Ascending aorta (tissue), 2 donors: ENCODE data around the gene PHF2. TPM values are rescaled to one million over a fixed set of nuclear protein-coding genes. Genes with fewer than 3 reads are reported as not detected.

Experiments
- DNase-seq, 2 donors: peaks; one replicate each; pipeline ENCODE4 v3.0.0-alpha.2; 2019; ENCODE audit warnings: low spot score in 2 of 2
- H3K27ac ChIP-seq, 2 donors: fragments of 200-600 bp; sonication (generic); one replicate each; pipeline ENCODE4 v1.5.1; 2016 to 2017; ENCODE audit warnings: mild to moderate bottlenecking in 1 of 2
- H3K27me3 ChIP-seq: fragments of 200-600 bp; sonication (generic); one replicate; pipeline ENCODE4 v1.5.1; 2017
- H3K36me3 ChIP-seq, 2 donors: fragments of 200-600 bp; sonication (generic); one replicate each; pipeline ENCODE4 v1.5.1; 2016
- H3K4me1 ChIP-seq, 2 donors: fragments of 200-600 bp; sonication (generic); one replicate each; pipeline ENCODE4 v1.5.1; 2016 to 2017; ENCODE audit warnings: mild to moderate bottlenecking in 1 of 2
- H3K4me3 ChIP-seq, 2 donors: fragments of 200-600 bp; sonication (generic); one replicate each; pipeline ENCODE4 v1.5.1; 2016 to 2017; ENCODE audit warnings: mild to moderate bottlenecking in 1 of 2
- H3K9me3 ChIP-seq, 2 donors: fragments of 200-600 bp; sonication (generic); one replicate each; pipeline ENCODE4 v1.5.1; 2016
- intact Hi-C: fragments of 100-400 bp; cut with DNase I; formaldehyde crosslinking; loops from one replicate; pipeline ENCODE4 v1.15.1; 2023
- total RNA-seq: library from RNA; depleted of rRNA; stranded (reverse); fragments of >200 nt; gene quantifications from one replicate; pipeline ENCODE4 v1.1.0, GENCODE V29; 2016
- TF ChIP-seq, protein P1 (sequence below), 3 experiments: fragments of 200-600 bp in 2 of 3; fragments of 450-650 bp in 1 of 3; sonication (generic) in 2 of 3; IDR thresholded peaks; one replicate each; pipeline ENCODE4 v1.5.1; 2016 to 2019; ENCODE audit warnings: antibody characterized with exemption in 3 of 3, mild to moderate bottlenecking in 1 of 3, moderate library complexity in 1 of 3

The PHF2 gene
- total RNA-seq, 1 donor from 2014 or later: 45.1 TPM

DNA sequence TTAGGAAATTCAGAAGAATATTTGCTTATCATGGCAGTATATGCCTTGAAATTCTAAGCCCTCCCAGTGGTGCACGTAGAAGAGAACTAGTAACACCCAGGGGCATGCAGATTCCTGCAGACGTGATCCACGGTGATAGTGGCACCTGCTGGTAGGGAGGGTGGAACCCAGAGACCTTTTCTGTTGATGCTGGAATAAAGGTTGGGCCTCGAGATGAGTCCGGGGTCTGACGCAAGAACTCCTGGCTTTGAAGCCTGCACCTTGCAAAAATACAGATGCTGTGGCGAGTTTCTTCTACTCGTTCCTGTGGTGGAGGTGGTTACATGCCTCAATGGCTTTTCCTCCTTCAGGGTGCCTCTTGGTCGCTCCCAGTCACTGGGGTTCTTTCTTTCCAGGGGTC is 39.5 kb upstream of the PHF2 start:
- H3K27me3 ChIP-seq: no peaks in the 10 kb centered on the region
- no peaks in the 10 kb centered on the region for H3K9me3 ChIP-seq
- H3K4me3 ChIP-seq: no peak overlapping the region
- H3K27ac ChIP-seq: no peak overlapping the region
- peaks cover 3 to 42% of the 10 kb centered on the region in 2 donors for H3K36me3 ChIP-seq
- DNase-seq: no peak
- intact Hi-C loops: no loop called here
- peaks cover 0 to 9% of the 10 kb centered on the region in 2 donors for H3K4me1 ChIP-seq
- TF ChIP-seq, protein P1, sequence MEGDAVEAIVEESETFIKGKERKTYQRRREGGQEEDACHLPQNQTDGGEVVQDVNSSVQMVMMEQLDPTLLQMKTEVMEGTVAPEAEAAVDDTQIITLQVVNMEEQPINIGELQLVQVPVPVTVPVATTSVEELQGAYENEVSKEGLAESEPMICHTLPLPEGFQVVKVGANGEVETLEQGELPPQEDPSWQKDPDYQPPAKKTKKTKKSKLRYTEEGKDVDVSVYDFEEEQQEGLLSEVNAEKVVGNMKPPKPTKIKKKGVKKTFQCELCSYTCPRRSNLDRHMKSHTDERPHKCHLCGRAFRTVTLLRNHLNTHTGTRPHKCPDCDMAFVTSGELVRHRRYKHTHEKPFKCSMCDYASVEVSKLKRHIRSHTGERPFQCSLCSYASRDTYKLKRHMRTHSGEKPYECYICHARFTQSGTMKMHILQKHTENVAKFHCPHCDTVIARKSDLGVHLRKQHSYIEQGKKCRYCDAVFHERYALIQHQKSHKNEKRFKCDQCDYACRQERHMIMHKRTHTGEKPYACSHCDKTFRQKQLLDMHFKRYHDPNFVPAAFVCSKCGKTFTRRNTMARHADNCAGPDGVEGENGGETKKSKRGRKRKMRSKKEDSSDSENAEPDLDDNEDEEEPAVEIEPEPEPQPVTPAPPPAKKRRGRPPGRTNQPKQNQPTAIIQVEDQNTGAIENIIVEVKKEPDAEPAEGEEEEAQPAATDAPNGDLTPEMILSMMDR (IDR thresholded peaks at IDR 0.05): no peak

DNA sequence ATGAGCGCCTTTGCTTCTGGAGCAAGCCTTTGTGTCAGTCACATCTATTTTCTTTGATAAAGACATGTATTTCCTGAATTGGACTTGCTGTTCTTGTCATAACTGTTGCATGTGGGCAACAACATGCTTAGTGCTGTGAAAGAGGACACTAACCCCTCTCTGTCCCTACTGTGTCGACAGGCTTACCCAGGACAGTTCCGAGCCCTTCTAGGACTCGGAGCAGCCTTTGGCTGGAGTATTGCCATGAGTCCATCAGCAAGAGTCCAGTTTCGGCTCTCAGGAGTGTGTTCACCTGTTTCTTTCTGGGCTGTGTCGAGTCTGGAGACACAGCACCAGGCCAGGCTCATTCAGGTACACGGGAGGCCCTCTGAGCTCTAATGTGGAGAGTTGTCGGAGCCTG is 36.1 kb upstream of the PHF2 start:
- TF ChIP-seq, protein P1 (IDR thresholded peaks at IDR 0.05): no peak
- no peak for DNase-seq
- Histone ChIP-seq H3K9me3 (no peaks in the 10 kb centered on the region), H3K4me3 (no peak overlapping the region), H3K4me1 (peaks cover 0 to 7% of the 10 kb centered on the region in 2 donors), H3K36me3 (peaks cover 17 to 45% of the 10 kb centered on the region in 2 donors), H3K27me3 (no peaks in the 10 kb centered on the region), H3K27ac (no peak overlapping the region)
- intact Hi-C loops: no loop called here

DNA sequence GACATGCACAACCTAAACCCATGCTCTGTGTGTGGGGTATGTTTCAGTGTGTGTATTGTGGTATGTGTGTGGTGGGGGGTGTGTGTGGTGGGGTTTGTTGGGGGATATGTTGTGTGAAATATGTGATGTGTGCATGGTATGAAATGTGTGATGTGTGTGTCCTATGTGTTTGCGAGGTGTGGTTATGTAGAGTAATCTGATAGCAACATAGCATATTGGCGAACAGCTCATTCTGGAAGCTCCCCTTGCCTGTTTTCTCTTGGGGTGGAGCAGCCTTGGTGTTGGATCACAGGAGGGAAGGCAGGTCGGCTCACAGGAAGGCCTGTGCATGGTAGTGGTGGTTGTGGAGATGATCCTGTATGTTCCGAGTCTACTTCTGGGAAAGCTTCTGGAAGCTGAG is 35.4 kb upstream of the PHF2 start:
- no peaks in the 10 kb centered on the region for H3K9me3 ChIP-seq
- H3K36me3 ChIP-seq: peaks cover 17 to 41% of the 10 kb centered on the region in 2 donors
- H3K4me1 ChIP-seq: peaks cover 0 to 7% of the 10 kb centered on the region in 2 donors
- DNase-seq: no peak
- no peaks in the 10 kb centered on the region for H3K27me3 ChIP-seq
- no peak overlapping the region for H3K4me3 ChIP-seq
- TF ChIP-seq, protein P1 (IDR thresholded peaks at IDR 0.05): no peak
- no peak overlapping the region for H3K27ac ChIP-seq
- intact Hi-C loops: no loop called here

DNA sequence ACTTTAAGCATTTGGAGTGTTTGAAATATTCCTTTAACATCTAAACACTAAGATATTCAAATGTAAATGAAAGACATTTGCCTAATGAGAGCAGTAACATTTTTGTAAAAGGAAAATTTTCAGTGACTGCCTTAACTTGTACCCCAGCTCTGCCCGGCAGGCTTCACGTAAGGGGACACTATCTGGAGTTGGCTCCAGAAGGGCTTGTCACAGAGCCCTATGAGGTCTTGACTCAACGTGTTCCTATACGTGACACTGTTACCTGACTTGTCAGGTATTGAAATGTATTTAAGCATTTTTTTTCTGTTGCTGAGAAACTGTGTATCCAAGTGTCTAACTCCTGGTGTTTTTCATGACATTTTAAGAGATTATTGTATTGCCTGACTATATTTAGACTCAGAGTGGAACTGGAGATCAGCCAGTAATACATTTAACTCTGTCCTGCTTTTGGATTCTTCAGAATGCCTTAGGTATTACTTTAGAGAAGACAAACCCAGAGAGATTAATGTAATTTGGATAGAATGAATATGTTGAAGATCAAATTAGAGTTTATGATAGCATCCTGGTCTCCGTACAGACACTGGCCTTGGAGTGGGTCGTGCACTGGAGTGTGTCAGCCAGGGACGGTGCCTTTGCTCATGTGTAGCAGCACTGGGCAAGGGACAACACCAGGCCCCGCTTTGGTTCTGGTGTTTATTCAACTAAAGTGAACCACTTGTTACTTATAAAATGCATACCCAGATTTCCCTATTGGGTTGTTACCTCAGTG is 34.6 kb upstream of the PHF2 start:
- DNase-seq: no peak
- Histone ChIP-seq H3K27me3 (no peaks in the 10 kb centered on the region), H3K4me1 (peaks cover 0 to 7% of the 10 kb centered on the region in 2 donors), H3K36me3 (peaks cover 15 to 43% of the 10 kb centered on the region in 2 donors), H3K9me3 (no peaks in the 10 kb centered on the region), H3K4me3 (no peak overlapping the region), H3K27ac (peak overlapping the region in 1 of 2 donors; percentile 3)
- intact Hi-C loops: no loop called here
- TF ChIP-seq, protein P1 (IDR thresholded peaks at IDR 0.05): no peak

DNA sequence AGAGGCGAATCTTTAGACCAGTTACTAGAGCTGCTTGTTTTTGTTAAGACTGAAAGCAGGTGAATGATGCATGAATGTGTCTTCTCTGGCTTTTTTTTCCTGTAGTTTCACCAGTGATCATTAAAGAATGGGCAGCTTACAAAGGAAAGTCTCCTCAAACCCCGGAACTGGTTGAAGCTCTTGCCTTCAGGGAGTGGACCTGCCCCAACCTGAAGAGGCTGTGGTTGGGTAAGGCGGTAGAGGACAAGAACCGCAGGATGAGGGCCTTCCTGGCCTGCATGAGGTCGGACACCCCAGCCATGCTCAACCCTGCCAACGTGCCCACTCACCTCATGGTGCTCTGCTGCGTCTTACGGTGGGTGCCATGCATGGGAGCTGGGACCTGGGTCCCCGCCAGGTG is 33.3 kb upstream of the PHF2 start:
- TF ChIP-seq, protein P1 (IDR thresholded peaks at IDR 0.05): no peak
- H3K9me3 ChIP-seq: no peaks in the 10 kb centered on the region
- no peak overlapping the region for H3K27ac ChIP-seq
- peaks cover 14 to 46% of the 10 kb centered on the region in 2 donors for H3K36me3 ChIP-seq
- peaks cover 0 to 7% of the 10 kb centered on the region in 2 donors for H3K4me1 ChIP-seq
- DNase-seq: no peak
- intact Hi-C loops: no loop called here
- no peak overlapping the region for H3K4me3 ChIP-seq
- H3K27me3 ChIP-seq: no peaks in the 10 kb centered on the region
